Measurements from ENCODE around the gene INPP4A.

The INPP4A gene

DNA sequence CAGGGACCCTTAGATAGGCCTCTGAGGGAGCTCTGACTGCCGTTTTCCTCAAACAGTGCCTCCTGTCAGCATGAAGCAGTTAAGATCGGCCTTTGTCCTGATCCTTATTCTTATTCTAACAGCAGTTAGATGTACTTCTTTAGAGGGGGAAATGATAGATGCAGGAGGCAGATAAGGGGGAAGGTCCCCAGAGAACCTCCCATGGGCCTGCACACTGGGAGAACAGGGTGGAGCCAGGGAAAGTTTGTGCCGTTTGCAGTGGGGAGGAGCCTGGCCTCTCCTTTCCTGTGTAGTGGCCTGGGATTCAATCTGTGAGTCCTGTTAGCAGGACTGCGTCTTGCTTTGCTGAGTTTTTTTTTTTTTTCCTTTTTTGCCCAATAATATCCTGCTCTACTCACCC is 7.9 kb upstream of the INPP4A start:
- no peak for DNase-seq (ENCODE audit: low read depth)

DNA sequence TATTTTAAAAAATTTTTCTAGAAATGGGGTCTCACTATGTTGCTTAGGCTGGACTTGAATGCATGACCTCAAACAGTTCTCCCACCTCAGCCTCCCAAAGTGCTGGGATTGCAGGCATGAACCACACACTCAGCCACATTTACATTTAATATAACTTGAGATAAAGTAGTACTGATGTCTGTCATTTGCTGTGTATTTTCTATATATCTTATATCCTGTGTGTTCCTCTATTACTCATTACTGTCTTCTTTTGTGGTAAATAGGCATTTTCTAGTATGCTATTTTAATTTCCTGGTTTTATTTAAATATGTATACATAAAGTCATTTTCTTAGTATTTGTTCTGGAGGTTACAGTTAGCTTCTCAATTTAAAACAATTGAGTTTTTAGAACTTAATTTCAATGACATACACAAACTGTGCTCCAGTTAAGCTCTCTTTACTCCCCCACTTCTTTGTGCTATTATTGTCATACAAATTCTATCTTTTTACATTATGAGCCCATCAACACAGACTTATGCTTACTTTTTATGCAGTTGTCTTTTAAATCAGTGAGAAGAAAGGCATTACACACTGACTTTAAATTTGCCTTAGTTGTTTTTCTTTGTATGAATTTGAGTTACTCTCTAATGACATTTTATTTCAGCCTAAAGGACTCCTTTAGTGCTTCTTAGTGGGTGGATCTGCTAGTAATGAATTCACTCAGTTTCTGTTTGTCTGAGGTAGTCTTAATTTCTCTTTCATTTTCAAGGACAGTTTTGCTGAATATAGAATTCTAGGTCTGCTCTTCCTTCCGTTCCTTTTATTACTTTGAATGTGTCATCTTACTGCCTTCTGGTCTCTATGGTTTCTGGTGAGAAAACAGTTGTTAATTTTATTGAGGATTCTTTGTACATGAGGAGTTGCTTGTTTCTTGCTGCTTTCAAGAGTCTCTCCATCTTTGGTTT is 6.2 kb upstream of the INPP4A start:
- DNase-seq (ENCODE audit: low read depth) = no peak

DNA sequence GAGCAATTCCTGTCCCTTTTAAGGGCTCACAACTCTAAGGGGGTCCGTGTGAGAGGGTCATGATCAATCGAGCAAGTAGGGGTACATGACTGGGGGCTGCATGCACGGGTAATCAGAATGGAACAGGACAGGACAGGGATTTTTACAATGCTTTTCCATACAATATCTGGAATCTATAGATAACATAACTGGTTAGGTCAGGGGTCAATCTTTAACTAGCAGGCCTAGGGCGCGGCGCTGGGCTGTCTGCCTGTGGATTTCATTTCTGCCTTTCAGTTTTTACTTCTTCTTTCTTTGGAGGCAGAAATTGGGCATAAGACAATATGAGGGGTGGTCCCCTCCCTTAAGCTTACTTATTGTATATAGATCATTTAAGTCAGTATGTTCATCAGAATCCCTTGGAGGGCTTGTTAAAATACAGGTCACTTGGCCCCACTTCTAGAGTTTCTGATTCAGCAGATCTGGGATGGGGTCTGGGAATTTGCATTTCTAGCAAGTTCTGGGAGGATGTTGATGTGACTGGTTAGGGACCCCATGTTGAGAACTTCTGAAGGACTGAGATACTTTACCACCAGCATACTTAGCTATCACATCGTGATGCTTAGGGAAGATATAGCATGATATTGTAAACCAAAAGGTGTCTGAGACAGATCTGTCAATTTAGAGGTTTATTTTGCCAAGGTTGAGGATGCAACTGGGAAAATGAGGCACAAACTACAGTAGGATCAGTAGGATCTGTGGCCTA is 2.8 kb upstream of the INPP4A start:
- no peak for DNase-seq (ENCODE audit: low read depth)

DNA sequence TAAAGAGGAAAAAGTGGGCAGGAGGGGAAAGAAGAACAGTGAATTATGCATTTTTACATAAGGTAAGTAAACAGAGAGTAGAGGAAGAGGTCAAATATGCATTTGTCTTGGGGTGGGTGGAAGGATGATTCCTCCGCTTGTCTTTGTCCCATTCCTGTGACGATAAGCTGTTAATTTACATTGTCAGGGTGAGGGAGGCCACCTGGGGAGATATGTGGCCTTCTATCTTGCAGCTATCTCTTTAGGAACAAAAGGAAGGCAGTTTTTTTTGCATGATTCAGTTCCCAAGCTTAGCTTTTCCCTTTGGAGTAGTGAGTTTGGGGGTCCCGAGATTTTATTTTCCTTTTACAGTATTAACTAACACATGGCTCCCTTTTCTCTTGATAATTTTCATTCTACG is 2.2 kb upstream of the INPP4A start:
- DNase-seq (ENCODE audit: low read depth) = no peak

DNA sequence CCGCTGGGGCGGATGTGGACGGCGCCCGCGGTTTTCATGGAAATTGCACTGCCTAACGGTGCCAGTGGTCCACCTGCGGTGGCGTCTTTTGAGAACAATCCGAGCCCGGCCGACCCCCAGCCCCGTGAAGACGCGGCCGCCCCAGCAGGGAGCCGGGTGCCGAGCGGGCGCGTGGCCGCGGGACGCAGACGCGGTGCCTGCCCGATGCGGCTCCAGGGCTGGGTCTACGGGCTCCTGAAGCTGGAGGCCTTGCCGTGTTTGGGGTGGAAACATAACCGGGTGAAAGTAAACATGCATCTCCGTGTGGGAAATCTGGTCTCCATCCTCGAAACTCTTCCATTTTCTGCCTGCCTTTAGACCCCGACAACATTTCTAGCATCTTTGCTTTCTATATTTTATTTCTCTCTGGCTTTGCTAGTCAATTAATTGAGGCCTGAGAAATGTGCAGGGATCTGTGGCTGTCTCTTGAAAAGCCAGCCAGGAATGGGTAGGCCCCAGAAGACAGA is 572 bp downstream of the INPP4A start:
- DNase-seq (ENCODE audit: low read depth) = no peak

DNA sequence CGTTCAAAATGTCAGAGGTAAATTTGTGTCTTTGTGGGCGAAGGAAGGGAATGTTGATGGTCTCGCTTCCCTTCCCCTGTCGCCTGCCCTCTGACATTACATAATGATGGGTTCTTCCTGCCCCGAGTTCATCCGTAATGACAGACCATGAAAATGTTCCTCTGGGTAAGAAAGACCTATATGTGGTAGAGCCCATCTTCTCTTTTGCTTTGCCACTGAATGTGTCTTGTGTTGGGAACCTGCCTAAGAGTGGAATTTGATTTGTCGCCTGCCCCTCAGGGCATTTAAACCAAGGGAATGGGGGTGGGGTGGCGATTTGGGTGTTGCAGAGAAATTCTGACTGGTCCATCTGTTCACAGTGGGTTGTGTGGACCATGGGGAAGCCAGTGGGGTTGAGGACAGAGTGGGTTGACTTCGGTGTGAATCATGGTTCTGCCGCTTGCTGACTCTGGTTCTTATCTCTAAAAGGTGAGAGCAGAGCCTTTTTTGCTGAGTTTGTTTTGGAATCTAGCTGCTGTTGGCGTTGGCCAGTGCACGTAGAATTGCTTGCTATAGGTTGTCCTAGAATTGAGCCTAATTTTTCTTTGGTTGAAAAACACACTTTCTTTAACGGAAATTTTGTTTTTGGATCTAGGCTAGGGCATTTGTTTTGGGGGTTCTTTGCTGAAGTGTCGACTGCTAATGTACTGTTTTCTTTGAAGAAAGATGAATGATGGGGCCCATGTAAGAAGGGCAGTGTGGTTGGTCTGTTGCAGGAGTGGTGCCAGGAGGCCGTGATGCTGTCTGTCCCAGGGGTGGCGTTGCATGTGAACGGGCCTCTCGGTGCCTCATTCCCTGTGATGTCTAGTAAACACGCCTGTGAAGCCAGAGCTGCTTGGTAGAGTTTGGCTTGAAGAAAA is 1.3 kb downstream of the INPP4A start:
- no peak for DNase-seq (ENCODE audit: low read depth)

DNA sequence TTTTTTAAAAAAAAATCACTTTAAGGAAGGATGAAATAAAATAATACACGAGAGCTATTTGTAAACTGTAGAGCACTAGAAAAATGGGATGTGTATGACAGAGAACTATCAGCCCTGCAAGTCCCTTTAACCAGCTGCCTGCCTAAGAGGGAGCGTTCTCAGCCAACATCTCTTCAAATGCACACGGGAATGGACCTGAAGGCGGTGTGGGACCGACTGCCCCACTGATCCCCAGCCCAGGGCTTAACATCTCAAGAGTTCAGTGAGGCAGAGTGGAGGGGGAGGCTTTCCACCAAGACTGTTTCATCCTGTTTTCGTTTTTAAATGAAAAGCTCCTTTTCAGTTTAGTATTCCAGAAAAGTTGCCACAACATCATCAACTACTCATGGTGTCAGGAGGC is 2.2 kb downstream of the INPP4A start:
- no peak for DNase-seq (ENCODE audit: low read depth)

GRCh38 chr2:98448441-98449145 is 3.9 kb downstream of the INPP4A start:
- no peak for DNase-seq (ENCODE audit: low read depth)

- DNase-seq (ENCODE audit: low read depth) = no peak
Observed at GRCh38 chr2:98452396-98453027, 7.9 kb downstream of the INPP4A start.

DNA sequence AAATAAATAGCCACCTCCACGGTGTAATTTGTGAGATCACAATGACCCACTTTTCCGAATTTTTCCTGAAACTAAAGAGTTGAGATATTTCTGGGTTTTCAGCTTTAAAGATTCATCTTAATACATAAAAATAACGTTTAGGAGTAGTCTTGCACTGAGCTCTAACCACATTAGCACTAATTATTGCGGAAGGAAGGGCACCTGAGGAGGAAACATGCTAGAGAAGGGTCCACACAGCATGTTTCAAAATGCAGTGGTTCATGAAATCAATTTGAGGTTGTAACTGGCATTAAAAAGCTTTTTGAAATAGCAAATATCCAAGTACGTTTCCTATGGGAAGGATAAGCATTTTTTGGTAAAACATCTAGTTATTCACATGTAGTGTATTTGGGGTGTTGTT is 8.4 kb downstream of the INPP4A start:
- DNase-seq (ENCODE audit: low read depth) = no peak

DNA sequence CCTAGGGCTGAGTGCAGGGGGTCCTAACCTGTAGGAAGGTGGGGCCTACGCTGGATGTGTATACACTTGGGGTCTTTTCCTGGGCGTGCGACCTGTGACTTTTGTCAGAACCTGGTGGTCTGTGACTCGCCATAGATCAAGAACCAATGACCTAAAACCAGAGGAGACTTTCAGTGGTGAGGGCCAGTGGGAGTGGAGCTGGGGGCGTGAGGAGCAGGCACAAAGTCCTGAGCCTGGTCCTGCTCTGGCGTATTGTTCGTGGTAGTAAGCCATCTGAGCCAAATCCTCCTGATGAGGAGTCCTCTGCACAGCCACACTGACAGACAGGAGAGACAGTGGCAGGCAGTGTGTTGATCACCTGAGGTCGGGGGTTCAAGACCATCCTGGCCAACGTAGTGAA is 8.9 kb downstream of the INPP4A start:
- DNase-seq (ENCODE audit: low read depth) = no peak

DNA sequence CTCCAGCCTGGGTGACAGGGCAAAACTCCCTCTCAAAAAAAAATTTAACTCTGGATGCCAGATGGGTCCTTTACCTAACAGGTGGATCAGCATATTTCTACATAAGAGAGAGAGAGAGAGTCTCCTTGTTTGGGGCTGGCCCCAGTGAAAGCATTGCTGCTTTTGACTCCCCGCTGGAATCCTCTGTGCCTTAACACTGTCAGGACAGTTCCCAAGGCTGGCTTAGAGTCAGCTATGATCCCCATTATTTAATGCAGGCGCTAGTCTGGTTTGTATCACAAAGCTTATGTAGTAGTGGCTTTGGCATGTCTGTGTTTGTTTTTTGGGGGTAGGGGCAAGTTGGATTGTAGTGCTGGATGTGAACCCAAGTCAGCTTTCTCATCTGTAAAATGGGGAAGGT is 9.4 kb downstream of the INPP4A start:
- no peak for DNase-seq (ENCODE audit: low read depth)

DNA sequence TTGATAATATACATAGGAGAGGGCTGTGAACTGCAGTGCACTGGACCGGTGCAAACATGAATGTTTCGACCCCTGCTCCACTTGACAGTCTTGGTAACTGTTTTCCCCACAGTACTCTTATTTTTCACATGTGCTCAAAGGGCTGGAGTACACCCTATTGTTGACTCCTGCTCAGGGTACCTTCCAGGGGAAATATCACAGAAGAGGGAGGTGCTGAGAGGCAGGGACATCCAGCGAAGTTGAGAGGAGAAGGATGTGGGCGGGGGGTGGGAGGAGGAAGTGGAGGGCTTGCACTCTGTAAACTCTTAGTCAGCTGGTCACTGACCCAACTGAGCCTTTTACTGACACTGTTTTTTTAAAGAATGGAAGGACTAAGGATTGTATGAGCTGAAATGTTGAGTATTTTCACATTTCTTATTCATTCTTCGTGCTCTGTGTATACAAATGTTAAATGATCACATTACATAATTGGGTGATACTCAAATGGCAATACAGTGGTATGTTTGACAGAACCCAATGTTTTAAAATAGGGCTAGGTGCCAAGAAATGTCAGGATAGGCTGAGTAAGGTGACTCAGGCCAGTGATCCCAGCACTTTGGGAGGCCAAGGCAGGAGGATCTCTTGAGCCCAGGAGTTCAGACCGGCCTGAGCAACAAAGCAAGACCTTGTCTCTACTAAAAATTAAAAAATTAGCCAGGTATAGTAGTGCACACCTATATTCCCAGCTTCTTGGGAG is 10.0 kb downstream of the INPP4A start:
- DNase-seq (ENCODE audit: low read depth) = no peak

DNA sequence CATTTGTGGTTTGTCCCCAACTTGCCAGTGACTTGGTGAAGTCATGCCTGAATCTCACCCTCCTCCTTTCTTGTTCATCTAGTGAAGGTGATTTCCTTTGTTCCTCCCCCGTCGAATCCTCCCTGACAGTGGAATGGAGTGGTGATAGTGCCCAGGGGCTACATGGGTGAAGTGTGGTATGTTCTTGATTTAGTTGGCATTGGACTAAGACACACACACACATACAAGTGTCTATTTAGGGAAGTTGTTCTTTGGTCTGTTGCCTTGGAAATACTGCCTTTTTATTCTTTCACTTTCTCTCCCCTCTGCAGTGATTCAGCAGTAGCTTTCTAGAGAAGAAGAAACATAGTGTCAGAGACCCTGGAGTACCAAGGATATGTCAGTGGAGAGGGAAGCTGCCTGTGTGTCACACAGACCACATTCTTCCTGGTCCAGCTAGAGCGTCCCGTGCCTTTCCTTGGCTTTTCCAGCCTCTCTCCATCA is 10.9 kb downstream of the INPP4A start:
- no peak for DNase-seq (ENCODE audit: low read depth)

- DNase-seq (ENCODE audit: low read depth) = no peak
Observed at GRCh38 chr2:98457045-98457696, 12.5 kb downstream of the INPP4A start.

DNA sequence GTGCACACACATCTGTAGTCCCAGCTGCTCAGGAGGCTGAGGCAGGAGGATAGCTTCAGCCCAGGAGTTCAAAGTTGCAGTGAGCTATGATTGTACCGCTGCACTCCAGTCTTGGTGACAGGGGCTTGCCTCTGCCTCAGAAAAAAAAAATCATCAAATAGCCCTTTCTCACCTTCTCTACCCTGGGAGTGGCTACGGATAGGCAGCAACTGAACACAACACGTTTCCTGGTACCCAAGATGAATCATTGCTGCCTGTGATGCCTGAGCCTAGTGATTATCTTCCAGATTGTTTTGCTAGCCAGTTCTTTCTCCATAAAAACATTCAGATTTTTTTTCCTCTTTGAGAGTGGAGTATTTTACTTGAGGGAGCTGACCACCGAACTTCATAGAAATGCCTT is 13.5 kb downstream of the INPP4A start:
- DNase-seq (ENCODE audit: low read depth) = no peak

DNA sequence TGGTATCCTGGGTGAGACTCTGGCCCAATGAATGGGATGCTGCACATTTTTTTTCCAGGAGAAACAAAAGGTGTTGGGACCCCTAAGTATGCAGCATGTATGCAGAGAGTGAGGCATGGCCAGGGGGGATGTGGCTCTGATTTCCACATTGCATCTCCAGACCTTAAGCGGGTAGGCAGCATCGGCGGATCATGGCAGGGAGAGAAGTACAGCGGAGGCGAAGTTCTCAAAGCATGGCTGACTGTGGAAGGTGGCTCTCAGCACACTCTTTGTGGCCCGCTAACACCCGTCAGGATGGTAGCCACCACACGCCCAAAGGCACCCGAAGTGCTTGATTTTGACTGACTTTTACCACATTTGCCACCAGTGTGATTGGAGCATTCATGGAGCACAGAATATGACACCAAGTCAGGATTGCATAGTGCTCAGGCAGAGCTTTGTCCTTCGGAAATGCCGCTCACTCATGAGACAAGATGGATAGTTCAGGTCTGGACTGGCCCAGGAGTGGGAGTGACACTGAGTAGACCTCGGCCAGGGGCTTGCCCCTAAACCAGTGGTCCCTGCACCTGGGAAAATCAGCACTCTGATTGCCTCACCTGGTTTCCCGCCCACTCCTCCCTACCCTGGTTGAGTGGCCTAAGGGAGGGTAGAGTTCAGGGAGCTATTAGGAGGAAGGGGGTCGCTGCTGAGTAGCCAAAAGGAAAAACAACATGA is 14.2 kb downstream of the INPP4A start:
- DNase-seq (ENCODE audit: low read depth) = no peak

DNA sequence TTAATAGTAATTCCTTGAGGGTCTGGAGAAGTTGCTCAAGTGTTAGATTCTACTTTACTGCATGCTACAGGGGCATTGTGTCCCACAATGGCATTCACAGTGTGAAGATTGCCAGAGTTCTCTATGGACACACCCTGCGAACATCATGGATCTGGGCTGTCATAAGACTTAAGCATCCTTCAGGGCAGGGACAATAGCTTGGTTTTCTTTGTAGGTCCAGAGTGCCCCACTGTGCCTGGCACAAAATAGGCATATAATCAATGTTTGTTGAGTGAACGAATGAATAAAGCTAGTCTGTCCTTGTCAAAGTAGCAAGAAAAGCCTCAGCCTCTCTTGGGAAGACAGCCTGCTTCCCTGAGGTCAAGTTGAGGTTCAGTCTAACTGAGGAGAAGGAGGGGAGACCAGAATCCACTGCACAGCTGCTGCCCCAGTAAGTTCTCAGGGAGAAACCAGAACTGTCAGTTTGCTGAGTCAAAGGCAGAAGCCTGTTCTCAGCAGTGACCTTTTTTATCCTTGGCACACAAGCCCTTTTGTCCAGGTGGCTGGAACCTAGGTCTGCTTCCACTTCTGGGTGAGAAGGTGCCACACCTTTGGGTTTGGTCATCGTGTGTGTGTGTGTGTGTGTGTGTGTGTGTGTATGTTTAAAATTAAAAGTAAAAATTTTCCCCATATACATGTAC is 15.0 kb downstream of the INPP4A start:
- DNase-seq (ENCODE audit: low read depth) = no peak

Measured in activated T-helper 9 cell treated with anti-CD3 and anti-CD28 coated beads, Interleukin-2, amount 50 U/mL, for 16 hours (primary cell).